ENCODE data around the gene ARID1B. TPM values are rescaled to one million over a fixed set of nuclear protein-coding genes. Genes with fewer than 3 reads are reported as not detected.

ARID1B gene
- total RNA-seq, 1 donor from 2014 or later, result 62.1 TPM

DNA sequence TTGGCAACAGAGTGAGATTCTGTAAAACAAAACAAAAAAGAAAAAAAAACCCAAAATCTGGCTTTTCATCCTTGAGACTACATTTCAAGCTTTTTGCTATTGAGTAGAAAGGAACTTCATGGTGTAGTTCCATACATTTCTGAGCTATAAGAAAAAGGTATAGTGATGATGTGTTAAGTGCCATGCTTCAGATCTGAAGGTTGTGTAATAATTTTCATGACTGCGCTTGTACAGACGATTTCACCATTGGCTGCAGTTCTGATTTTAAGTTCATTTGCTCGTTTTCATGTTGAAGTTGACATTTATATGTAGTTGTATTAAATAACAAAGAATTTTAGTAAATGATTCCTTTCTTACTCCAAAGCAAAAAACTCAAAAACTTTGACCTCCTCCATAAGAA, 247.6 kb downstream of the ARID1B start:
- H3K9ac ChIP-seq, result no peak overlapping the region
- Mint-ChIP-seq H3K27me3 (ENCODE audit: insufficient read depth, low read depth) (no peaks in the 10 kb centered on the region), H3K36me3 (peaks cover 15% of the 10 kb centered on the region), H3K9me3 (peaks cover 16% of the 10 kb centered on the region), H3K4me1 (peaks cover 16% of the 10 kb centered on the region), H3K4me3 (no peak overlapping the region), H3K27ac (no peak overlapping the region)
- no peaks in the 10 kb centered on the region for H3K27me3 ChIP-seq
- no peak overlapping the region for H3K27ac ChIP-seq
- peaks cover 34% of the 10 kb centered on the region for H4K20me1 ChIP-seq (ENCODE audit: low read depth)
- no peaks in the 10 kb centered on the region for H3K36me3 ChIP-seq
- TF ChIP-seq EZH2 (IDR thresholded peaks at IDR 0.05) (no peak), EZH2phosphoT487 (IDR thresholded peaks at IDR 0.05) (no peak)
- TF ChIP-seq, protein P1, sequence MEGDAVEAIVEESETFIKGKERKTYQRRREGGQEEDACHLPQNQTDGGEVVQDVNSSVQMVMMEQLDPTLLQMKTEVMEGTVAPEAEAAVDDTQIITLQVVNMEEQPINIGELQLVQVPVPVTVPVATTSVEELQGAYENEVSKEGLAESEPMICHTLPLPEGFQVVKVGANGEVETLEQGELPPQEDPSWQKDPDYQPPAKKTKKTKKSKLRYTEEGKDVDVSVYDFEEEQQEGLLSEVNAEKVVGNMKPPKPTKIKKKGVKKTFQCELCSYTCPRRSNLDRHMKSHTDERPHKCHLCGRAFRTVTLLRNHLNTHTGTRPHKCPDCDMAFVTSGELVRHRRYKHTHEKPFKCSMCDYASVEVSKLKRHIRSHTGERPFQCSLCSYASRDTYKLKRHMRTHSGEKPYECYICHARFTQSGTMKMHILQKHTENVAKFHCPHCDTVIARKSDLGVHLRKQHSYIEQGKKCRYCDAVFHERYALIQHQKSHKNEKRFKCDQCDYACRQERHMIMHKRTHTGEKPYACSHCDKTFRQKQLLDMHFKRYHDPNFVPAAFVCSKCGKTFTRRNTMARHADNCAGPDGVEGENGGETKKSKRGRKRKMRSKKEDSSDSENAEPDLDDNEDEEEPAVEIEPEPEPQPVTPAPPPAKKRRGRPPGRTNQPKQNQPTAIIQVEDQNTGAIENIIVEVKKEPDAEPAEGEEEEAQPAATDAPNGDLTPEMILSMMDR (IDR thresholded peaks at IDR 0.05), result no peak
- peaks cover 86% of the 10 kb centered on the region for H3K79me2 ChIP-seq (ENCODE audit: low read depth)
- peaks cover 15% of the 10 kb centered on the region for H3K4me1 ChIP-seq
- DNase-seq (ENCODE audit: low spot score), result no peak
- H2AFZ ChIP-seq (replicated peaks), result no peak overlapping the region
- H3K4me3 ChIP-seq, result no peak overlapping the region
- peaks cover 22% of the 10 kb centered on the region for H3F3A ChIP-seq (ENCODE audit: low read depth)
- H3K4me2 ChIP-seq, result no peak overlapping the region
- no peaks in the 10 kb centered on the region for H3K9me3 ChIP-seq (ENCODE audit: low read depth)

DNA sequence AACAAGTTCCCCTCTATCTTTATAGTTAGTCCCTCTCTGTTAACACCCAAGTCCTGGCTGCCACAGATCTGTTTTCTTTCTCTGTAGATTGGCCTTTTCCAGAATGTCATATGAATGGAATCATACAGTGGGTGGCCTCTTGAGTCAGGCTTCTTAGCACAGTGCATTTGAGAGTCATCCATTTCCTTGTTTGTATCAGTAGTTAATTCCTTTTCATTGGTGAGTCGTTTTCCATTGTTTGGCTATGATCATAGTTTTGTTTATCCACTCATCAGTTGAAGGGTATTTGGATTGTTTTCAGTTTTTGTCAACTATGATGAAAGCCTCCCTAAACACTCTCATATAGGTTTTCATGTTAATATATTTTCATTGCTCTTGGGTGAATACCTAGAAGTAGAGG, 248.3 kb downstream of the ARID1B start:
- H3K36me3 ChIP-seq, result no peaks in the 10 kb centered on the region
- H4K20me1 ChIP-seq (ENCODE audit: low read depth), result peaks cover 35% of the 10 kb centered on the region
- H3K4me2 ChIP-seq, result no peak overlapping the region
- TF ChIP-seq, protein P1 (IDR thresholded peaks at IDR 0.05), result no peak
- TF ChIP-seq EZH2 (IDR thresholded peaks at IDR 0.05) (no peak), EZH2phosphoT487 (IDR thresholded peaks at IDR 0.05) (no peak)
- H3K9me3 ChIP-seq (ENCODE audit: low read depth), result no peaks in the 10 kb centered on the region
- no peaks in the 10 kb centered on the region for H3K27me3 Mint-ChIP-seq (ENCODE audit: insufficient read depth, low read depth)
- H3K4me3 ChIP-seq, result no peak overlapping the region
- H3K27ac ChIP-seq, result no peak overlapping the region
- no peak overlapping the region for H2AFZ ChIP-seq (replicated peaks)
- no peak overlapping the region for H3K9ac ChIP-seq
- peaks cover 11% of the 10 kb centered on the region for H3K4me1 Mint-ChIP-seq
- peaks cover 15% of the 10 kb centered on the region for H3F3A ChIP-seq (ENCODE audit: low read depth)
- peaks cover 8% of the 10 kb centered on the region for H3K4me1 ChIP-seq
- H3K27me3 ChIP-seq, result no peaks in the 10 kb centered on the region
- peaks cover 86% of the 10 kb centered on the region for H3K79me2 ChIP-seq (ENCODE audit: low read depth)
- DNase-seq (ENCODE audit: low spot score), result no peak
- no peak overlapping the region for H3K4me3 Mint-ChIP-seq
- peaks cover 16% of the 10 kb centered on the region for H3K9me3 Mint-ChIP-seq
- no peak overlapping the region for H3K27ac Mint-ChIP-seq
- H3K36me3 Mint-ChIP-seq, result peaks cover 15% of the 10 kb centered on the region

DNA sequence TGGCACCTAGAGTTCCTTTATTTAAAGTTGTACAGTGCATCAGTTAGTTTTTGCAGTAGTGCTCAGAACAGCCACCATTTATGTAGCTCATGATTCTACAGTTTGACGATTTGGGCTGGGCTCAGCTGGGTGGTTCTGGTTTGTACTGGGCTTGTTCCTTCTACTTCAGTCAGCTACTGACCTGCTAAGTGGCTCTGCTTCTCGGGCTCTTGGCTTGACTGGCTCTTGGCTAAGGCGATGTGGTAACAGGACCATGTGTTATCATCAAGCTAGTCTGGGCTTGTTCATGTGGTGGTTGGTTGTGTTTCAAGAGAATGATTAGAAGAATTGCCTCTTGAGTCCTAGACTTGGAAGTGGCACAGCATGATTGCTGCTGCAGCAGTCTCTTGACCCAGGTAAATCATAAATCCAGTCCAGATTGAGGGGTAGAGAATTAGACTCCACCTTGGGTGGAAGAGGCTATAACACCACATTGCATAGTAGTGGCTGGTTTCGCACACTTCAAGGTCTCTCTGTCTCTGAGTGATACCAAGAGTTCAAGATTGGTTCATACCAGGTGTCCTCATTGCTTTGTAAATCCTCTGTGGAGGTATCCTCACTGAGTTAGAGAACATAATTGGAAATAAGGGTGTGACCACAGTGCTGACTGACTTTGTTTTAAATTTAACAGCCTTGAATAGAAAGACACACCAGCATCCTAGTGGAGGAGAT, 253.0 kb downstream of the ARID1B start:
- no peak overlapping the region for H3K27ac ChIP-seq
- peaks cover 16% of the 10 kb centered on the region for H3K4me1 ChIP-seq
- peaks cover 12% of the 10 kb centered on the region for H3F3A ChIP-seq (ENCODE audit: low read depth)
- H3K36me3 ChIP-seq, result no peaks in the 10 kb centered on the region
- no peaks in the 10 kb centered on the region for H3K27me3 Mint-ChIP-seq (ENCODE audit: insufficient read depth, low read depth)
- H3K9me3 ChIP-seq (ENCODE audit: low read depth), result no peaks in the 10 kb centered on the region
- peaks cover 99% of the 10 kb centered on the region for H3K79me2 ChIP-seq (ENCODE audit: low read depth)
- H3K4me2 ChIP-seq, result no peak overlapping the region
- no peak overlapping the region for H2AFZ ChIP-seq (replicated peaks)
- TF ChIP-seq, protein P1 (IDR thresholded peaks at IDR 0.05), result no peak
- TF ChIP-seq EZH2 (IDR thresholded peaks at IDR 0.05) (no peak), EZH2phosphoT487 (IDR thresholded peaks at IDR 0.05) (no peak)
- H3K27me3 ChIP-seq, result no peaks in the 10 kb centered on the region
- H3K36me3 Mint-ChIP-seq, result peaks cover 14% of the 10 kb centered on the region
- H3K4me3 ChIP-seq, result no peak overlapping the region
- H3K9me3 Mint-ChIP-seq, result peaks cover 12% of the 10 kb centered on the region
- no peak overlapping the region for H3K27ac Mint-ChIP-seq
- peaks cover 40% of the 10 kb centered on the region for H4K20me1 ChIP-seq (ENCODE audit: low read depth)
- no peak overlapping the region for H3K9ac ChIP-seq
- no peak overlapping the region for H3K4me3 Mint-ChIP-seq
- peaks cover 12% of the 10 kb centered on the region for H3K4me1 Mint-ChIP-seq
- DNase-seq (ENCODE audit: low spot score), result no peak

All from neural progenitor cell (in vitro differentiated cells).